CD8-positive, alpha-beta memory T cell (primary cell): ENCODE results near the gene HELZ2. TPM values are rescaled to one million over a fixed set of nuclear protein-coding genes. Genes with fewer than 3 reads are reported as not detected.

Source experiments
- CTCF ChIA-PET: fragments of 350-600 bp; sonication (Branson Sonifier 250); formaldehyde crosslinking; loops from one replicate; lab custom pipeline; 2021; ENCODE audit warnings: antibody characterized with exemption; lab: Charles Lee
- POLR2A ChIA-PET: fragments of 350-600 bp; sonication (Branson Sonifier 250); formaldehyde crosslinking; loops from one replicate; lab custom pipeline; 2021; ENCODE audit warnings: antibody characterized with exemption; lab: Charles Lee
- DNase-seq, 5 donors: peaks; one replicate each; pipeline versions ENCODE4 v3.0.0 to v3.0.0-alpha.2; 2020 to 2022; ENCODE audit warnings: mixed read lengths in 1 of 5
- H3K27ac ChIP-seq: one replicate; pipeline ENCODE4 v1.7.0; 2013; ENCODE audit warnings: low read depth, mild to moderate bottlenecking, low read length, moderate library complexity
- H3K27me3 ChIP-seq: 2 replicates; pipeline ENCODE4 v1.7.0; 2013; ENCODE audit warnings: low read length, mild to moderate bottlenecking; ENCODE audit not compliant: insufficient read depth, poor library complexity, severe bottlenecking
- H3K36me3 ChIP-seq: 2 replicates; pipeline ENCODE4 v1.7.0; 2013; ENCODE audit warnings: mild to moderate bottlenecking, low read length, moderate library complexity; ENCODE audit not compliant: insufficient read depth
- H3K4me1 ChIP-seq: 2 replicates; pipeline ENCODE4 v1.7.0; 2013; ENCODE audit warnings: mild to moderate bottlenecking, low read length, moderate library complexity; ENCODE audit not compliant: insufficient read depth
- H3K4me3 ChIP-seq: 2 replicates; pipeline ENCODE4 v1.7.0; 2013; ENCODE audit warnings: mild to moderate bottlenecking, low read length
- H3K9me3 ChIP-seq: 2 replicates; pipeline ENCODE4 v1.7.0; 2013; ENCODE audit warnings: mild to moderate bottlenecking, low read length
- H3K27ac Mint-ChIP-seq, 8 donors: one replicate each; pipeline ENCODE4 v1.8.0; 2020 to 2021; ENCODE audit warnings: mixed read lengths in 8 of 8, mild to moderate bottlenecking in 6 of 8, inconsistent platforms in 3 of 8, moderate library complexity in 3 of 8
- H3K27me3 Mint-ChIP-seq, 2 donors: one replicate each; pipeline ENCODE4 v1.8.0; 2020 to 2021; ENCODE audit warnings: mixed read lengths in 2 of 2, mild to moderate bottlenecking in 1 of 2, moderate library complexity in 1 of 2
- H3K36me3 Mint-ChIP-seq, 3 donors: one replicate each; pipeline ENCODE4 v1.8.0; 2020 to 2021; ENCODE audit warnings: mixed read lengths in 3 of 3, inconsistent platforms in 1 of 3, mild to moderate bottlenecking in 1 of 3
- H3K4me1 Mint-ChIP-seq, 3 donors: one replicate each; pipeline ENCODE4 v1.8.0; 2020 to 2021; ENCODE audit warnings: mixed read lengths in 3 of 3, inconsistent platforms in 1 of 3, mild to moderate bottlenecking in 1 of 3
- H3K4me3 Mint-ChIP-seq, 7 donors: one replicate each; pipeline ENCODE4 v1.8.0; 2020 to 2021; ENCODE audit warnings: mixed read lengths in 7 of 7, mild to moderate bottlenecking in 6 of 7, moderate library complexity in 4 of 7, inconsistent platforms in 2 of 7
- H3K9me3 Mint-ChIP-seq, 5 donors: one replicate each; pipeline ENCODE4 v1.8.0; 2020 to 2022; ENCODE audit warnings: mixed read lengths in 5 of 5, mild to moderate bottlenecking in 3 of 5, moderate library complexity in 2 of 5, inconsistent platforms in 1 of 5
- polyA plus RNA-seq: library from polyadenylated mRNA; unstranded; fragments of 300-500 nt; fragmentation: Illumina TruSeq; gene quantifications from one replicate; pipeline ENCODE4 v1.2.3, GENCODE V29; 2021
- total RNA-seq, 2 experiments: library from RNA; stranded (reverse); gene quantifications; one replicate each; pipeline ENCODE4 v1.2.3, GENCODE V29; 2021

Gene HELZ2
- total and polyA plus RNA-seq, 3 experiments from 2014 or later = 7.4 to 9.8 (median 8.7) TPM

- H3K27ac Mint-ChIP-seq = peak overlapping the region; percentile 85 to 96 (median 92)
- H3K27me3 Mint-ChIP-seq = peaks cover 9 to 13% of the 10 kb centered on the region in 2 donors
- peaks cover 0 to 2% (median 0%) of the 10 kb centered on the region in 3 donors for H3K36me3 Mint-ChIP-seq
- Histone ChIP-seq H3K27me3 (no peaks in the 10 kb centered on the region), H3K27ac (peak overlapping the region; percentile 33), H3K4me1 (peaks cover 16% of the 10 kb centered on the region), H3K4me3 (peak overlapping the region; percentile 38), H3K9me3 (no peaks in the 10 kb centered on the region), H3K36me3 (no peaks in the 10 kb centered on the region)
- H3K4me3 Mint-ChIP-seq = peak overlapping the region; percentile 73 to 89 (median 76)
- POLR2A ChIA-PET = interaction anchor here (0.6 to 1.4 kb wide), 7 partner anchors 15 to 193 kb away, joined by 3 to 9 read pairs (median 3); partner anchors contain the start of genes PPDPF and PTK6
- H3K4me1 Mint-ChIP-seq = peaks cover 14 to 34% (median 14%) of the 10 kb centered on the region in 3 donors
- peak; percentile 42 to 80 (median 75) for DNase-seq
- no peaks in the 10 kb centered on the region for H3K9me3 Mint-ChIP-seq
- CTCF ChIA-PET = interaction anchor here (0.6 to 4.4 kb wide), 7 partner anchors 9 to 158 kb away, joined by 3 to 35 read pairs (median 3); partner anchors contain the start of gene PTK6
Observed at GRCh38 chr20:63552481-63553249, 21.4 kb downstream of the HELZ2 start.

GRCh38 chr20:63551068-63551467 lies 23.0 kb downstream of the HELZ2 start:
- Mint-ChIP-seq H3K9me3 (no peaks in the 10 kb centered on the region), H3K4me3 (peak overlapping the region in 1 of 7 donors; percentile 75), H3K27ac (peak overlapping the region in 2 of 8 donors; percentile 45 to 89), H3K4me1 (peaks cover 12 to 30% (median 14%) of the 10 kb centered on the region in 3 donors), H3K27me3 (peaks cover 10 to 13% of the 10 kb centered on the region in 2 donors), H3K36me3 (no peaks in the 10 kb centered on the region)
- ChIA-PET POLR2A (no interaction called here), CTCF (interaction anchor here (3.1 to 4.4 kb wide), 2 partner anchors 13 to 91 kb away, joined by 11 to 35 read pairs; partner anchors contain the start of gene PTK6)
- H3K27me3 ChIP-seq = no peaks in the 10 kb centered on the region
- H3K36me3 ChIP-seq = no peaks in the 10 kb centered on the region
- no peaks in the 10 kb centered on the region for H3K9me3 ChIP-seq
- H3K4me1 ChIP-seq = peaks cover 16% of the 10 kb centered on the region
- H3K27ac ChIP-seq = no peak overlapping the region
- no peak for DNase-seq
- no peak overlapping the region for H3K4me3 ChIP-seq

- H3K4me3 Mint-ChIP-seq = peak overlapping the region in 1 of 7 donors; percentile 24
- ChIA-PET CTCF (interaction anchor here (4.4 kb wide), 1 partner anchor 12 kb away, joined by 35 read pairs; the partner anchor contains the start of gene PTK6), POLR2A (interaction anchor here (0.6 kb wide), 1 partner anchor 178 kb away, joined by 13 read pairs; no protein-coding TSS in a partner anchor)
- peaks cover 10 to 13% of the 10 kb centered on the region in 2 donors for H3K27me3 Mint-ChIP-seq
- peak overlapping the region in 1 of 8 donors; percentile 60 for H3K27ac Mint-ChIP-seq
- DNase-seq = no peak
- H3K4me1 Mint-ChIP-seq = peaks cover 12 to 30% (median 14%) of the 10 kb centered on the region in 3 donors
- Histone ChIP-seq H3K27ac (no peak overlapping the region), H3K9me3 (no peaks in the 10 kb centered on the region), H3K4me1 (peaks cover 16% of the 10 kb centered on the region), H3K27me3 (no peaks in the 10 kb centered on the region), H3K4me3 (no peak overlapping the region), H3K36me3 (no peaks in the 10 kb centered on the region)
- no peaks in the 10 kb centered on the region for H3K36me3 Mint-ChIP-seq
- H3K9me3 Mint-ChIP-seq = peaks cover 0 to 4% (median 0%) of the 10 kb centered on the region in 5 donors
Observed at GRCh38 chr20:63549679-63550282, 24.3 kb downstream of the HELZ2 start.

DNA sequence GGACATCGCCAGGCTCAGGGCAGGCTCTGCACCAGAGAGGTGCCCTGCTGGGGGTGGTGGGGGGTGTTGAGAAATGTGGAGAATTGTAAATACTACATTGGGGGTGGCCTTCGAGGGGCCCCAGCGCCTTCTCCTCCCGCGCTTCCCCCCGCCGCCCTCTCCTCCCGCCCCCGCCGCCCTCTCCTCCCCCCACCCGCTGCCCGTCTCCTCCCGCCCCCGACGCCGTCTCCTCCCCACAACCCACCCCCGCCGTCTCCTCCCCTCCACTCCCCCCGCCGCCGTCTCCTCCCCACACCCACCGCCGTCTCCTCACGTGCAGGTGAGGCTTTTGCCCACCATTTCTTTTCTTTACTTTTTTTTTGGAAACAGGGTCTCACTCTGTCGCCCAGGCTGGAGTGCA lies 25.0 kb downstream of the HELZ2 start:
- CTCF ChIA-PET = no interaction called here

GRCh38 chr20:63548542-63548941 lies 25.5 kb downstream of the HELZ2 start:
- Mint-ChIP-seq H3K4me3 (no peak overlapping the region), H3K4me1 (peaks cover 12 to 23% (median 14%) of the 10 kb centered on the region in 3 donors), H3K27ac (no peak overlapping the region), H3K9me3 (peaks cover 0 to 4% (median 0%) of the 10 kb centered on the region in 5 donors), H3K27me3 (peaks cover 10 to 13% of the 10 kb centered on the region in 2 donors), H3K36me3 (peaks cover 0 to 2% (median 0%) of the 10 kb centered on the region in 3 donors)
- POLR2A ChIA-PET = no interaction called here
- Histone ChIP-seq H3K27me3 (no peaks in the 10 kb centered on the region), H3K4me1 (peaks cover 16% of the 10 kb centered on the region), H3K27ac (no peak overlapping the region), H3K36me3 (no peaks in the 10 kb centered on the region), H3K4me3 (no peak overlapping the region), H3K9me3 (no peaks in the 10 kb centered on the region)
- CTCF ChIA-PET = interaction anchor here (1.0 kb wide), 1 partner anchor 11 kb away, joined by 3 read pairs; no protein-coding TSS in a partner anchor
- no peak for DNase-seq

More for the DNA sequence above, 25.0 kb downstream of the HELZ2 start:
- H3K9me3 Mint-ChIP-seq = peaks cover 0 to 4% (median 0%) of the 10 kb centered on the region in 5 donors
- H3K4me1 Mint-ChIP-seq = peaks cover 12 to 23% (median 14%) of the 10 kb centered on the region in 3 donors
- Histone ChIP-seq H3K27me3 (no peaks in the 10 kb centered on the region), H3K4me3 (no peak overlapping the region), H3K36me3 (no peaks in the 10 kb centered on the region), H3K9me3 (no peaks in the 10 kb centered on the region), H3K4me1 (peaks cover 16% of the 10 kb centered on the region), H3K27ac (no peak overlapping the region)
- H3K4me3 Mint-ChIP-seq = no peak overlapping the region
- no peak overlapping the region for H3K27ac Mint-ChIP-seq
- POLR2A ChIA-PET = no interaction called here
- peaks cover 10 to 13% of the 10 kb centered on the region in 2 donors for H3K27me3 Mint-ChIP-seq
- DNase-seq = no peak
- no peaks in the 10 kb centered on the region for H3K36me3 Mint-ChIP-seq

DNA sequence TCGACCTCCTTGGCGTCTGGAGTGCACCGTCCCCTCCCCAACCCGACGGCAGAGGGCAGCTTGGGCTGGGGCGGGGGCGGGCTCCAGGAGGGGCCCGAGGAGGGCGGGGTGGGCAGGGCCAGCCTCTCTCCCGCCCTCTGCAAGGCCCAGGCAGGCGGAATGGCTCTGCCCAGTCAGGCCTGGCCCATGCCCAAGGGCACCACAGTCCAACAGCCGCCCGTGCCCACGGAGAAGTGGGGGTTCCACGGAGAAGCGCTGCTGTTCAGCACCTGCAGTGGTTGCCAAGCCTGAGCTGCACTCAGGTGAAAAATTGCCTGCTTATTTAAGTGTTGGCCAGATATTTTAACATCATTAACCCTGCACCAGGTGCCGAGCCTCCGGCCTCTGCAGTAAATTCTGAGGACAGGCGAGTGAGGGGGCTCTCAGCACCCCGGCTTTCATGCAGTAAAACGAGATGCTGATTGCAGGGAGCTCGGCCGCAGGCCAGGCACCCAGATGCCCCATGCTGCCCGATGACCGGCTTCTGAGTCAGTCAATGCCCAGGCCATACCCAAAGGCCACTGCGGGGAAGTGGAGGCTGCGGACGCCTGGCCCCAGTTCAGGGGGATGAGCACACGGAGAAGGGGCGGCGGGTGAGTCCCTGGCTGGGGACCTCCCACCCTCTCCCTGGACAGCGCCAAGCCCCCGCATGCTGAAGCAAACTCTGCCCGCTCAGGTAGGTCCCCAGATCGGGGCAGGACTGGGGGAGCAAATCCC lies 26.1 kb downstream of the HELZ2 start, which contains the start of gene SRMS:
TSS of gene SRMS (minus strand) at position 25 of the 756 bp plus-strand sequence. CDS start 286 bp downstream, outside the sequence.
- POLR2A ChIA-PET = no interaction called here

More for the DNA sequence above, 26.1 kb downstream of the HELZ2 start, which contains the start of gene SRMS:
- CTCF ChIA-PET = interaction anchor here (1.0 kb wide), 1 partner anchor 10 kb away, joined by 3 read pairs; no protein-coding TSS in a partner anchor
- Histone ChIP-seq H3K4me3 (no peak within 1 kb of the TSS), H3K36me3 (no peaks in the 10 kb centered on the region), H3K4me1 (peaks cover 11% of the 10 kb centered on the region), H3K27ac (no peak within 1 kb of the TSS), H3K27me3 (no peaks in the 10 kb centered on the region), H3K9me3 (no peaks in the 10 kb centered on the region)
- Mint-ChIP-seq H3K4me3 (peak within 1 kb of the TSS in 1 of 7 donors; percentile 36), H3K27ac (no peak within 1 kb of the TSS), H3K27me3 (peaks cover 10 to 13% of the 10 kb centered on the region in 2 donors), H3K9me3 (peaks cover 0 to 4% (median 0%) of the 10 kb centered on the region in 5 donors), H3K36me3 (peaks cover 0 to 2% (median 0%) of the 10 kb centered on the region in 3 donors), H3K4me1 (peaks cover 8 to 17% (median 10%) of the 10 kb centered on the region in 3 donors)
- no peak for DNase-seq
